Gastrocnemius medialis (tissue), 4 donors: ENCODE measurements around the gene KCNIP1. TPM values are rescaled to one million over a fixed set of nuclear protein-coding genes. Genes with fewer than 3 reads are reported as not detected.

Source experiments
- ATAC-seq, 2 donors: fragments of 150-250 bp; one replicate each; pipeline ENCODE4 v1.9.1; 2016
- DNase-seq, 2 donors: peaks; one replicate each; pipeline ENCODE4 v3.0.0-alpha.2; 2019
- H3K27ac ChIP-seq, 4 donors: fragments of 200-600 bp; sonication (generic); 1 replicate in 1 of 4; 2 replicates in 3 of 4; pipeline ENCODE4 v1.5.1; 2016 to 2018; ENCODE audit warnings: mild to moderate bottlenecking in 2 of 4, moderate library complexity in 1 of 4
- H3K27me3 ChIP-seq, 3 donors: fragments of 200-600 bp; sonication (generic) in 2 of 3; 1 replicate in 1 of 3; 2 replicates in 2 of 3; pipeline versions ENCODE4 v1.5.1 to v1.6.0; 2016 to 2019; ENCODE audit warnings: mild to moderate bottlenecking in 1 of 3, moderate library complexity in 1 of 3
- H3K36me3 ChIP-seq, 2 donors: fragments of 200-600 bp; sonication (generic) in 1 of 2; one replicate each; pipeline ENCODE4 v1.5.1; 2017 to 2018
- H3K4me1 ChIP-seq, 2 donors: fragments of 200-600 bp; sonication (generic) in 1 of 2; one replicate each; pipeline ENCODE4 v1.5.1; 2016 to 2017; ENCODE audit warnings: mild to moderate bottlenecking in 2 of 2
- H3K4me3 ChIP-seq, 4 donors: fragments of 200-600 bp; sonication (generic) in 3 of 4; 1 replicate in 1 of 4; 2 replicates in 3 of 4; pipeline ENCODE4 v1.5.1; 2016 to 2019; ENCODE audit warnings: mild to moderate bottlenecking in 2 of 4
- H3K9me3 ChIP-seq, 3 donors: fragments of 200-600 bp; sonication (generic) in 2 of 3; 1 replicate in 1 of 3; 2 replicates in 2 of 3; pipeline ENCODE4 v1.5.1; 2016 to 2019
- CTCF ChIP-seq, 5 experiments: fragments of 450-650 bp in 3 of 5; fragments of 200-600 bp in 2 of 5; sonication (generic) in 2 of 5; IDR thresholded peaks in 4 of 5; conservative IDR thresholded peaks in 1 of 5; 1 replicate in 4 of 5; 2 replicates in 1 of 5; pipeline ENCODE4 v1.5.1; 2016 to 2019; ENCODE audit warnings: antibody characterized with exemption in 5 of 5, mild to moderate bottlenecking in 3 of 5, moderate library complexity in 3 of 5
- POLR2A ChIP-seq, 2 donors: fragments of 450-650 bp; IDR thresholded peaks; one replicate each; pipeline ENCODE4 v1.6.1; 2017; ENCODE audit warnings: antibody characterized with exemption in 2 of 2, mild to moderate bottlenecking in 2 of 2, moderate library complexity in 2 of 2
- in situ Hi-C, 4 donors: fragments of 200-750 bp; cut with MboI; loops; one replicate each; pipeline versions ENCODE4 v1.15.0 to v1.8.0; 2017; ENCODE audit warnings: low sequenced_read_pairs in 4 of 4
- intact Hi-C: fragments of 100-400 bp; cut with DNase I; formaldehyde crosslinking; loops from one replicate; pipeline ENCODE4 v1.15.1; 2023; ENCODE audit warnings: low total_unique reads
- total RNA-seq, 4 donors: library from RNA; depleted of rRNA; stranded (reverse); fragments of >200 nt; gene quantifications; one replicate each; pipeline versions ENCODE4 v1.1.0 to v1.2.3, GENCODE V29; 2016

KCNIP1 gene
- total RNA-seq, 4 donors from 2014 or later: not detected

GRCh38 chr5:170553218-170553617 is 49.4 kb downstream of the KCNIP1 start:
- DNase-seq (no peak), ATAC-seq (no peak)
- TF ChIP-seq CTCF (IDR thresholded peaks at IDR 0.05 in 4 of 5, conservative IDR thresholded peaks at IDR 0.05 in 1 of 5) (no peak), POLR2A (IDR thresholded peaks at IDR 0.05) (no peak)
- Histone ChIP-seq H3K4me3 (no peak overlapping the region), H3K27me3 (peaks cover 0 to 17% (median 0%) of the 10 kb centered on the region in 3 donors), H3K9me3 (no peaks in the 10 kb centered on the region), H3K27ac (no peak overlapping the region), H3K4me1 (no peaks in the 10 kb centered on the region), H3K36me3 (no peaks in the 10 kb centered on the region)
- intact Hi-C loops: no loop called here
- in situ Hi-C loops: no loop called here

GRCh38 chr5:170554521-170555267 is 50.9 kb downstream of the KCNIP1 start:
- peaks cover 0 to 17% (median 0%) of the 10 kb centered on the region in 3 donors for H3K27me3 ChIP-seq
- DNase-seq: no peak
- no peaks in the 10 kb centered on the region for H3K36me3 ChIP-seq
- H3K4me1 ChIP-seq: no peaks in the 10 kb centered on the region
- intact Hi-C loops (no loop called here), in situ Hi-C loops (no loop called here)
- ATAC-seq: no peak
- H3K9me3 ChIP-seq: no peaks in the 10 kb centered on the region
- H3K4me3 ChIP-seq: no peak overlapping the region
- TF ChIP-seq CTCF (IDR thresholded peaks at IDR 0.05 in 4 of 5, conservative IDR thresholded peaks at IDR 0.05 in 1 of 5) (no peak), POLR2A (IDR thresholded peaks at IDR 0.05) (no peak)
- no peak overlapping the region for H3K27ac ChIP-seq

- no peak overlapping the region for H3K27ac ChIP-seq
- H3K4me3 ChIP-seq: no peak overlapping the region
- no peaks in the 10 kb centered on the region for H3K36me3 ChIP-seq
- H3K27me3 ChIP-seq: peaks cover 0 to 17% (median 0%) of the 10 kb centered on the region in 3 donors
- intact Hi-C loops: no loop called here
- H3K4me1 ChIP-seq: no peaks in the 10 kb centered on the region
- H3K9me3 ChIP-seq: no peaks in the 10 kb centered on the region
- ATAC-seq (no peak), DNase-seq (no peak)
- in situ Hi-C loops: no loop called here
- TF ChIP-seq POLR2A (IDR thresholded peaks at IDR 0.05): no peak
- TF ChIP-seq CTCF (IDR thresholded peaks at IDR 0.05 in 4 of 5, conservative IDR thresholded peaks at IDR 0.05 in 1 of 5): no peak
These were observed 53.5 kb downstream of the KCNIP1 start for GRCh38 chr5:170557314-170557713.

GRCh38 chr5:170559296-170559695 is 55.5 kb downstream of the KCNIP1 start:
- no peak overlapping the region for H3K4me3 ChIP-seq
- no peaks in the 10 kb centered on the region for H3K9me3 ChIP-seq
- no peak for TF ChIP-seq POLR2A (IDR thresholded peaks at IDR 0.05)
- no peak for TF ChIP-seq CTCF (IDR thresholded peaks at IDR 0.05 in 4 of 5, conservative IDR thresholded peaks at IDR 0.05 in 1 of 5)
- peaks cover 0 to 5% (median 0%) of the 10 kb centered on the region in 3 donors for H3K27me3 ChIP-seq
- in situ Hi-C loops: no loop called here
- no peak overlapping the region for H3K27ac ChIP-seq
- DNase-seq (no peak), ATAC-seq (no peak)
- no peaks in the 10 kb centered on the region for H3K36me3 ChIP-seq
- H3K4me1 ChIP-seq: no peaks in the 10 kb centered on the region
- intact Hi-C loops: no loop called here
